C4-2B (cell line): Measurements from ENCODE around the gene DENND11.

ENCODE experiments used
- H3K27ac ChIP-seq: fragments of 450-650 bp; 2 replicates; pipeline ENCODE4 v1.5.1; 2017
- CTCF ChIP-seq: fragments of 450-650 bp; conservative IDR thresholded peaks from 2 replicates; pipeline ENCODE4 v1.5.1; 2017; ENCODE audit warnings: mild to moderate bottlenecking
- ZFX ChIP-seq: fragments of 450-650 bp; IDR thresholded peaks from 2 replicates; pipeline ENCODE4 v1.6.1; 2017

Gene DENND11

GRCh38 chr7:141714571-141714970 is 12.6 kb upstream of the DENND11 start:
- no peak overlapping the region for H3K27ac ChIP-seq
- TF ChIP-seq CTCF: no peak
- no peak for TF ChIP-seq ZFX

GRCh38 chr7:141713890-141714289 is 11.9 kb upstream of the DENND11 start:
- TF ChIP-seq CTCF (no peak), ZFX (no peak)
- no peak overlapping the region for H3K27ac ChIP-seq

GRCh38 chr7:141712603-141713255 is 10.8 kb upstream of the DENND11 start:
- TF ChIP-seq CTCF (no peak), ZFX (no peak)

GRCh38 chr7:141710301-141710700 is 8.3 kb upstream of the DENND11 start:
- no peak for TF ChIP-seq CTCF
- TF ChIP-seq ZFX: no peak

More at GRCh38 chr7:141712603-141713255, 10.8 kb upstream of the DENND11 start:
- no peak overlapping the region for H3K27ac ChIP-seq

GRCh38 chr7:141709749-141710148 is 7.8 kb upstream of the DENND11 start:
- H3K27ac ChIP-seq: no peak overlapping the region
- TF ChIP-seq CTCF (no peak), ZFX (no peak)

More at GRCh38 chr7:141710301-141710700, 8.3 kb upstream of the DENND11 start:
- H3K27ac ChIP-seq: no peak overlapping the region

- H3K27ac ChIP-seq: no peak overlapping the region
- no peak for TF ChIP-seq ZFX
- TF ChIP-seq CTCF: no peak
These were observed 7.4 kb upstream of the DENND11 start for GRCh38 chr7:141709318-141709717.

- H3K27ac ChIP-seq: no peak within 1 kb of the TSS
- TF ChIP-seq ZFX (no peak), CTCF (no peak)
These were observed 6.4 kb upstream of the DENND11 start, which contains the start of gene WEE2 for GRCh38 chr7:141708351-141708750. TSS of gene WEE2 (plus strand) at chr7:141708353. CDS start at chr7:141708759, 406 bp downstream.
